GM21825 (cell line): ENCODE data around the gene PFDN2.
"Not testable (repeated sequence)": the region's sequence is repeated elsewhere in the genome, so short reads cannot be mapped to it uniquely, and the experiment has no call there.

Source experiments
- ATAC-seq: cut with Tn5 transposase; IDR thresholded peaks from one replicate; pipeline ENCODE4 v1.9.1; 2021; ENCODE audit warnings: mild to moderate bottlenecking, moderate library complexity; ENCODE audit not compliant: unreplicated experiment

The PFDN2 gene

DNA sequence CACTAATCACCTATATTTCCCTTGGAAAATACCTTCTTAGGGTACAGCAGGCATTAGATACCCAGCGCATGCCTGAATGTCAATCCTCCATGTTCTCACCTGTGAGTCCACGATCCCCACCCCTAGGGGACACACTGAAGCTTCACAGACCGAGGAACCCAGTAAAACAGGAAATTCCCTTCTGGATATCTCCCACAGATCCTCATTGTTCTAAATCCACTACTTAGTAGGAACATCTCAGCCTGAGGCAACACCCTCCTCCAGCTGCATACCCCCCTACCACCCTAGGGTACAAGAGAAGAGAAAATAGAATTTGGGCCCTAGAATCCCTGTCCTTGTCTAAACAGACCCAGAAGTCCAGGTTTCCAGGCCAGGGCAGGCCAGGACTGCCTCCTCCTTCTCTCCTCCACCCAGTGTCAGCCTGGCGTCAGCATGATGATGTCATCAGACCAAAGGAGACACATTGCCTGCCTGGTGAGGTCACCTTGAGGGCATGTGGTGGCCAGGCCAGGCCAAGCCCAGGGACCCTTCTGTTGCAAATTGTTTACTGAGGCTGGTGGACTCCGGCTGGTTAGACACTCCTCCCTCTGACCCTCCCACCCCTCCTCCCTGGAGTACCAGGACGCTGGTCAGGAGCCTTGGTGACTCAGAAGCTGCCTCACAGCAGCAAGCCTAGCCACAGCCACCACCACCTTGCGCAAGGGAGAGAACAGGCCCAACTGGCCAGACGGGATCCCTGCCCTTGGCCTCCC is 34.7 kb downstream of the PFDN2 start:
- no peak for ATAC-seq

DNA sequence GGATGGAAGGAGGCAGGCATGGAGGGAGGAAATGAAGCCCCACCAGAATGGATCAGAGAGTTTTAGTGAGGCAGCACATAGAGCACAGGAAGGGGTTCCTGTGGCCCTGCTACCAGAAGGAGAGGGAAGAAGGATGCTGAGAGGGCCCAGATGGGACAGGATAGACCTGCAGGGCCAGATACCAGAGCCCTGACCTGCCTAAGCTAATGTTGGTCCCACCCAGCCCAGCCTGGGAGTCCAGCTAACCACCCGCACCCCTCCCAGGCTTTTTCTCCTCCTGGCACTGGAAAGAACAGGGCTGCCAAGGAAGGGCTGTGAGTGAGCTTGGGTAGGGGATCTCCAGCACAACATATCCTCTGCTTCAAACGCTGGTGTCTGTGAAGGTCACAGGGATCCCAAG is 35.4 kb downstream of the PFDN2 start:
- no peak for ATAC-seq

DNA sequence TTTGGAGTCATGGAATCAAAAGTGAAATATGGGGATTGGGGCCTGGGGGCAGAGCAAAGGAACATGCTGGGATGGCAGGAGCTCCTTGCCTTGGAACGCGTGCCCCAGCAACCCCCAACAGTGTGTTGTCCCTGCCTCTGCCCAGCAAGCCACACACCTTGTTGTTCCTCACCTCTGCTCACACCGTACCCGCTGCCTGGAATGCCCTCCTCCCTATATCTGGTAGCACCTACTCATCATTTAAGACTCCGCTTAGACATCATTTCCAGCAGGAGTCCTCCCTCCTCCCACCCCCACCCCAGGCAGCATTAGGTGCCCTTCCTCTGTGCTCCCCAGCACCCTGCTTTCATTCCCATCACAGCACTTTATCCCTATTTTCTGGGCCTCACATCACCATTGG is 36.3 kb downstream of the PFDN2 start:
- ATAC-seq, result no peak

DNA sequence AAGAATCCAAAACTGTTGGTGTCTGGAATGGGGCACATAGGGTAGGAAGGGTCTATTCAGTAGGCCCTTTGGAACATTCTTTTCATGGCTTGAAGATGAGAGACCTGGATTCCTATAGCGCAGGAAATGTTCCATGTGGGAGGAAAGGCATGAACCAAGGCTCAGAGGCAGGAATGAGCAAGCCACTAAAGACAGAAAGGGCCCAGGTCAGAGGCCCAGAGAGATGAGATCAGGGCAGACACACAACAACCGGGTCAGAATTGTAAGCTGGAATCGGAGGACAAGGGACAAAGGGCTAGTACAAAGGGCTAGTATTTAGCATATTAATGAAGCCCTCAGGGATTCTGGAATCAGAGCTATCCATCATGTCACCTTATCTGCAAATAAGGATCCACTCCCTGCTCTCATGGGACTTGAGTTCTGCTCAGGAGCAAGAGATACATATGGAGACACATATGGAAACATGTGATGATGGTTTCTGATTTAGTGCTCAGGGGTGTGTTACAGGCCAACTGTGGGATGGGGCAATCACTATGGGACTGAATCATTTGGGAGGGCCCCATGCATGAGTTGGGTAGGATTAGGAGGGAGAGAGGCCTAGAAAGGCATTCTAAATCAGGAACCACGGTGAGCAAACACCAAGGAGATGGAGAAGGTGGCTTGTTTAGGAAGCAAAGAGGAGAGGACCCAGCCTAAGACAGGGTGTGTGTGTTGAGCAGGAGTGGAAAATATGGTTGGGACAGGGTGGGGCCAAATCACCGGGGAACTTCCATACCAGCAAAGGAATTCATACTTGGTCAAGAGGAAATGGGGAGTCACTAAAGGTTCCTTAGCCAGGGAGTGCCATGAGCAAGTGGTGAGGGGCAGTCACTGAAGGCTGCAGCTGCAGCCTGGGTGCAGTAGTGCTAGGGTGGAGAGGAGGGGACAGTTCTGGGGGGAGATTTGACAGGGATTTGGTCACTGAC is 37.1 kb downstream of the PFDN2 start:
- ATAC-seq, result no peak

DNA sequence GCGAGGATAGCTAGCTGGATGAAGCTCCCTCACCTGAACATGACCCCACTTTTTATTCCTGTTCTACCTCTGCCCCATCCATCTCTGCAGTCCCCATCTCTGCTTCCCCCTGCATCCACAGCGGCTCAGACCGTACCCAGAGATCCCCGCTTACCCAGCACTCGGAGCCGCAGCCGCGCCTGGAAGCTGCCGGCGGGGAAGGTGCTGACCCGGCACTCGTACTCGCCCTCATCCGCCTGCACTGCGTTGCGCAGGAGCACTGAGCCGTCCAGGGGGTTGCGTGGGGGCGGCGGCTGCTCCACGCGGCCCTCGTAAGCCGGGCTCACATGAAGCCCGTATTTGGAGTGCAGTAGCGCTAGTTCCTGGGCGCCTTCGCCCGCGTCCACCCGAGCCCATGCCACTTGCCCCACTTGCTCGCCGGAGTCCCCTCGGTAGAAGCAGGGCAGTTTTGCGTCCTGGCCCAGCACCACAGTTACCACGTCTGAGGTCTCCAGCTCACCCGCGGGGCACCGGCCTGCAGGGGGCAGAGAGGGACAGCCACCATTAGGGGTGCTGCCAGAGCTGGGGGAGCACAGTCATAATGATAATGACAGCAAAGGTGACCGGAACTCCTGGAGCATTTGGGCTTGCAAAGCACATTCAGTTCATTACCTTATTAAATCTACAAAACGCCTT is 38.3 kb downstream of the PFDN2 start:
- ATAC-seq, result no peak

DNA sequence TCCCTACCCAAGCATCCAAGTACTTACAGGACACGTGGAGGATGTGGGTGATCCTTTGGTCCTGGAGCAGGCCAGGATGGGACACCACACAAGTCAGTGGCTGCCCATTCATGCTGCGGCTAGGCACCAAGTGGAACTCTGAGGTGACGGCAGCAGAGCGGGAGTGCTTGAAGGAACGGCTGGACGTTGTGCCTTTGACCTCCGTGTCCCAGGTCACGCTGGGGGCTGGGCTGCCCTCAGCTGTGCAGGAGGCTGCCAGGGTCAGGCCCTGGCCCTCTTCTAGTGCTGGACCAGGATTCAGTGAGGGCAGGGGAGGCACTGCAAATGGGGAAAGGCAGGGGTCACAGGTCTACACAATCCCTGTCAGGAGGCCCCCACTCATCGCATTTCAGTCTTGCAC is 40.4 kb downstream of the PFDN2 start:
- no peak for ATAC-seq

DNA sequence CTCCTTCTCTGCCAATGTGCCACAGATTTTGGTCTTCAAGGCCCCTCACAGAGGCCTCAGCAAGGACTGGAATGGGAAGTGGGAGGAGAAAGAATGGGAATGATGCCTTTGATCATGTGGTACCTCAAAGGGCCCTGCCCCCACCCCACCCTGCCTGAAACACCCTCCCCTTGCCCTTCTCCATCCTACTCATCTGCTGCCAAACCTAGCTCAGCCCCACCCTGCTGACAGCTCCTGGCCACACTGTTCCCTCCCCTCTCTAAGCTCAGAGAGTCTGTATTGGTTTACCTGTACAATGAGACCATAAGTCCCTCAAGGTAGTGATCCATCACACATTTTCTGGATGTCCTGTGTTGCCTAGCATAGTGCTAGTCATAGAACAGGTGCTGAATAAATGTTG is 41.4 kb downstream of the PFDN2 start:
- ATAC-seq, result no peak

DNA sequence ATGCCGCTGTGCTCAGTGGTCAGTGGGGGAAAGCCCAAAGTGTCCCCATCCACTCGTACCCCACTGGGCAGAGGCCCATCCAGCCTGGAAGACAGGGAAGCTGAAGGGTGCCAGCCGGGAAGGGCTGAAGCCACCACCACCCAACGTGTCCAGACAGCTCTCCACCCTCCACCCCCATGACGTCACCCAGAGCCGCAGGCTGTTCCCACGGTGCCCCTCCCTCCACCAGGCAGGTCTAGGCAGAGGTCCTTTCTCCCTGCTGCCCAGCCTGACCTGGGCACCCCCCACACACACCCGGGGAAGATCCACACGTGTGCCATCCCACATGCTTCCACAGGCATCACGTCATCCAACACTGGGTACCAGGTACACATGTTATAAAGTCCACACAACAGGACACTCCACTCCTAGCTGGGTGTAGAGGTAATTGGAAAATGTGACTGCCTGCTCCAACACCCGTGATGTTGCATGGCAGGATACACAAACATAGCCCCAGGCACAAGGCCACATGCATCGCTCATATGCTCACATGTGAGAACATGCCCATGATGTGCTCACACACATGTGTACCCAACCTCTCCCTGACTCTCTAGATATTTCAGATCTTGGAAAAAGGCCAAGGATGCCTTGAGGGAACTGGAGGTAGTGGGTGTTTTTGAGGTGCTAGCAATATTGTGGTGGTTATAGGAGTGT is 43.0 kb downstream of the PFDN2 start:
- no peak for ATAC-seq

DNA sequence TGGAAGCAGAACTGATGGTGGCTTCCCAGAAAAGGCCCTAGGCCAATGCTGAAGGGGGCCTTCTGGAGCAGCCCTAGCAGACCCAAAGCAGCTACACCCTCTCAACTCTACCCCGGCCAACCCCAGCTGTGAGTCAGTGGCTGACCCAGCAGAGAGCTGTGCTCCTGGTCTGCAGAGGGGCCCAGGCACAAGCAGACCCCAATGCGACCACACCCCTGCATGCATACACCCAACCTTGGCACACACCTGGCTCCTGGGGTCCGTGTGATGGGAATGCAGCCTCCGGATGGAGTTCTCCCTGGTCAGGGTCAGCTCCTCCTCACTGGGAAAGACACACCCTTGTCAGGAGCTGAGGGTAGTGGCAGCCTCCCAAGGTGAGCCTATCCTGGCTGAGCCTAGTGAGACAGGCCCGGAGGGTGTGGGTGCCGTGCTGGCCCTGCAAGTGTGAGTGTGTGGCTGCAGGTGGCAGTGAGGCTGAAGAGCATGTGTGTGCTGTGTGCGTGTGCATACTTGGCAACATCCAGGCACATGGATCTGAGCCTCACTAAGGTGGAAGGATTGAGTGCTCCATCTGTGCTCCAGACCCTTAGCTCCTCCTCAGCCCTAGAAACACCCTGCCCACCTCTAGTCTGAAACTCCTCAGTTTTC is 44.2 kb downstream of the PFDN2 start:
- ATAC-seq, result no peak

DNA sequence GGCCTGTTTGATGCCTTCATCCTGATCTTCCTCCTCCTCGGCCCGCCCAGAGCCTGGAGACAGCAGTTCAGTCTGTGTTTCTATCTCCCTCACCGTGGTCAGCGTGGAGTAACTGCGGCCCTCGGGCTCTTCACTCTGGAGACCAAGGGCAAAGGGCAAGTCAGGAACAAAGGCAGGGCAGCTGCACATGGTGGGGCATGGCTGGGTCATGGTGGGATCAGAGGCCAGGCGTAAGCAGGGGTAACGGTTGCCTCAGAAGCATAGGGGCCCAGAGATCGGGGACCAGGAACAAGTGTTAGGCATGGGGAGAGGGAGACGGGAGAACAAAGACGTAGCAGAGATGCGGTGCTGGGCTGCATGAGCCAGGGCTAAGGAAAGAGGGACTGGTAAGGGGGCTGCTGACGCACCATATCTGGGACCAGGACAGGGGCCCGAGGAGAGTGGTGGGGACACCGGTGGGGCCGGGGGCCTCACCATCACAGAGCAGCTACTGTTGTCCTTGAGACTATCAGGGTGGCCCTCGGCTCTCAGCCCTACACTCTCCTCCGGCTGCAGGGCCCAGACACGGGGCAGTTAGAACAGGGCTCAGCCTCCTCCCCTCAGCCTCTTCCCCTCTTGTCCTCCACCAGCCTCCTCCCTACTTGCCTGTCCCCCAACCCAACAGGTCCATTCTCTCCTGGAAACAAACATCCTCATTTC is 44.9 kb downstream of the PFDN2 start:
- ATAC-seq, result no peak

DNA sequence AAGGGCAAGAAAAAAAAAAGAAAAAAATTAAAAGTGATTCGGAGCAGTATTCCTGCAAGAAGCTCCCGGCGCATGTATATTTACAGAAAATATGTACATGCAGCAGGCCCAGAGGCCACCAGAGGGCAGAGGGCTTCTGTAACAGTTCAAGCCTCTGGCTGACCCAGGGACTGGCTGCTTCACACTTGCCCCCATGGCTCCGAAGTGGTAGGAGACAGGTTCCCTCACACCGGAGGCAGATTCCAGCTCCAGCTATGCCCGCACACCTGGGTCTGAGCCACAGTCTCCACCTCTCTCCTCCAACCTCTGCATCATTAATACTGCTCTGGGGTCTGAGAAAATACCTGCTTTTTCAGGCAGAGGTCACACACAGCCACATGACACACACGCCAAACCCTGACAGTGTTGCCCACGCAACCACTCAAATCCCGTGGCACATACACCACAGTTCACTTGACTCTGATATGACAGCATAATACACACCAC is 45.9 kb downstream of the PFDN2 start:
- ATAC-seq, result no peak

DNA sequence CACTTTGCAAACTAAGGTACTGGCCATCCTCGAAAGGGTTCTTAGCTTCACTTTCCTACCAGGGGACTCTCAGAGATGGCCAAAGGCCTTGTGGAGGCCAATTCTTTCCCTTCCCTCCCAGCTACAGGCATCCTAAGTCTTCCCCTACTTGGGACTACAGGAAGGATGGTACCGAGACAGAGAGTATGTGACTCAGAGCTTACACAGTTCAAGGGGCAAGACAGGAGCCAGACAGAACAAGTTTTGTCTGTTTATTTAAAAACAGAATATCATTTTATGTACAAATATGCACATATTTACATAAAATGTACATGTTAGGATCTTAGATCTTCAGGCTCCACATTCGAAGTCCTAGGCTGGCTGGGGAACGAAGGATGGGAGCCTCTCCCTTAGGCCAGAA is 47.1 kb downstream of the PFDN2 start:
- no peak for ATAC-seq

DNA sequence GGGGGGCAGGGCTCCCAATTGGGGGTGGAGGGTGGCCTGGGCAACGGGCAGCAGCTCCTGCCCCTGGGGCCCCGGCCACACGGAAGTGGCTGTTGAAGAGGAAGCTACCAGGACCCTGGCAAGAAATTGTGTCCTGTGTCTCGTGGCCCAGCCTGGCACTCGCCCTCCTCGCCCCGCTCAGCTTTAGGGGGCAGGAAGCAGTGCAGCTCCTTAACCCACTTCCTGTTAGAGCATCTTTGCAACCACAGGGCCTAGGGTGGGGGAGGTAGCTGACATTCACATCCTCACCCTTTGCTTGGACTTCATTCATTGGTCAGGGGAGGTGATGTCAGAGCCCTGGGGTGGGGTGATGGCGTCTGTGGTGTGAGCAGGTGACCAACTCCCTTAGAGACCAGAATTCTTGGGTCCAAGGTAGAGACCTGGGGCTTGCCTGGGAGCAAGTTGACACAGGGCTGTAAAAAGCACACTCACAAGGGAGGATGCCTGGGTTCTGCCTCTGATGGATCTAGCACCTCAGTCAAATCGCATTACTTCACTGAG is 48.0 kb downstream of the PFDN2 start, which contains the start of gene ARHGAP30:
Gene ARHGAP30 (minus strand): TSS at position 161 of the 540 bp plus-strand sequence. CDS start 267 bp downstream, outside the sequence.
- peak; percentile 79 for ATAC-seq

DNA sequence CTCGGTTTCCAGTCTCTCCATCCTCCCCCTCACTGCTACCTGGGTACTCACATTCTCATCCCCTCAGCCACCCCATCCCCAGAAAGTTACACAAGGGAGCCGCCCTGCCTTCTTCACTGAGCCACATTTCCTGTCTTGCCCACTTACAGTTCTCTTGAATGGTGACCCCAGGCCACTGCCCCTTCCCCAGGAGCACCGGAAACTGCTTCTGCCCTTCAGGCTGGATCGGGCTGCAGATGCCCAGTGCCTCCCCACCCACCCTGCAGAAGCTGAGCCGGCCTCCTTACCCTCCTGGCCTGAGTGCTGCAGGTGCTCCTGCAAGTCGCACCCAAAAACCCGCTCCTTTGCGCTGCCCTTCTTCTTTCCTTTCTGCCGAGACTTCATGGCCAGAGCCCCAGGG is 48.6 kb downstream of the PFDN2 start:
- peak; percentile 3 for ATAC-seq

DNA sequence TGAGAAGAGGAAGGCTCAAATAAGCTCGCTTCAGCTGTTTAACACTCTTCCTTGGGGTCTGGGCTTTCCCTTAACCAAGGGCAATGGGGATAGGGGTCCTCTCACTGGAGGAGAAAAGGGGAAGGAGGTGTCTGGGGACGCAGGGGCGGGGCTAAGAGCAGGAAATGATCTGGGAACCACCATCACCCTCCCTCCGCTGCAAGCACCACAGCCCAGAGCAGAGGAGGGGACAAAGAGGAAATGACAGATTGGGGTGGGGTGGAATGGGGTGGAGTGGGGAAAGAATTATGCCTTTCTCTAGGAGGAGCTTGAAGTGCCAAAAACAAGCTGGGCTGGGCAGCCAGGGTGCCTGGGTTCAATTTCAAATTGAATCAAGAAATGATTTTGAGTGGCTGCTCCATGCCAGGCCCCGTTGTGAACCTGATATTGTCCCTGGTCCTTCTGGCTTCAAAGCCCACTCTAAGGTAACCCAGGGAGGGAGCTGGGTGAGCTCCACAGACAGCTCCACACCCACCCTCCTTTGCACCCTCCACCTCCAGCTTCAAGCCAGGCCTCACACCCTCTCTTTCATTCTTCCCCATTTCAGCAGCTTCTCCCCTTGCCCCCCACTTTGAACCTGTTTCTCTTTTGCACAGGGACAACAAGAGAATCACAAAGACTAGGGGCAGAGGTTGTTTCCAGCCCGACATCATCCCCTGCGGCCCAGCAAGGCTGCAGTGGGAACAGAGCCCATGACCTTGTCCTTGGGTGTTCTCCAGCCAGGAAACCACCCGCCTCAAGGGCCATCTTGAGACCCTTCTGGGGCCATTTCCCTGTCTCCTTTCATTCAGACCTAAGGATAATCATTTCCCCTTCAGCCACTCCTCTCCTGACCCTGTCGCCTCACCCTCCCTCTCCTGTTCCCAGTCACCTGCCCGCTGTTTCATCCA is 49.3 kb downstream of the PFDN2 start:
- peak; percentile 57 for ATAC-seq

DNA sequence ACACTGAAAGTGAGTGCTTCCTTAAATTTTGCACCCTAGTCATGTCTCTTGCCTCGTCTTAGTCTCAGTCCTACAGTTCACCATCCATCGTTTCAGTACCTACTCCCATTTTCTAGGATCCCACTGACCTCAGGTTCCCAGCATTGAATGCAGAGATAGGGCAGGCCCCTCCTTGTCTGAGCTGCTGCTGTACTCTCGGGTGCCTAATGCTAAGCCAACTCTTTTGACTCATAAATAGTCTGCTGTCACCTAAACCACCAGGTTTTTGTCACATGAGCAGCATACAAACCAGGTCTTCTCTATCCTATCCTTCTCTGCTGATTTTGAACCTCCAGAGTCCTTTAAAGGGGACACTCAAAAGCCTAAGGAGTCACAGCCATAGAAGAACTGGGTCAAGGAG is 51.1 kb downstream of the PFDN2 start:
- no peak for ATAC-seq

DNA sequence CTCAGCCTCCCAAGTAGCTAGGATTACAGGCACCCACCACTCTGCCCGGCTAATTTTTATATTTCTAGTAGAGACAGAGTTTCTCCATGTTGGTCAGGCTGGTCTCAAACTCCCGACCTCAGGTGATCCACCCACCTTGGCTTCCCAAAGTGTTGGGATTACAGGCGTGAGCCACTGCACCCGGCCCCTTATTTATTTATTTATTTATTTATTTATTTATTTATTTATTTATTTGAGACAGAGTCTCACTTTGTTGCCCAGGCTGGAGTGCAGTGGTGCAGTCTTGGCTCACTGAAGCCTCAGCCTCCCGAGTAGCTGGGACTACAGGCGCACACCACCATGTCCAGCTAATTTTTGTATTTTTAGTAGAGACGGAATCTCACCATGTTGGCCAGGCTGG is 52.2 kb downstream of the PFDN2 start:
- ATAC-seq, result not testable (repeated sequence)

DNA sequence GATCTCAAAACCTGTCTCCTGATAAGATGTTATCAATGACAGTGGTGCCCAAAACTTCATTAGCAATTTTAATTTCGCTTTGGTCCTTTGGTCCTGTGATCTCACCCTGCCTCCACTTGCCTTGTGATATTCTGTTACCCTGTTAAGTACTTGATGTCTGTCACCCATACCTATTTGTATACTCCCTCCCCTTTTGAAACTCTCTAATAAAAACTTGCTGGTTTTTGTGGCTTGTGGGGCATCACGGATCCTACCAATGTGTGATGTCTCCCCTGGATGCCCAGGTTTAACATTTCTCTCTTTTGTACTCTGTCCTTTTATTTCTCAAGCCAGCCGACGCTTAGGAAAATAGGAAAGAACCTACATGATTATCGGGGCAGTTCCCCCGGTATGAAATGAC is 53.9 kb downstream of the PFDN2 start:
- not testable (repeated sequence) for ATAC-seq
